Spleen (tissue), 7 donors: ENCODE data around the gene SLC35G2.

Source experiments
- CTCF ChIP-seq, 11 experiments: fragments of 200-600 bp in 7 of 11; fragments of 450-650 bp in 4 of 11; sonication (generic) in 4 of 11; IDR thresholded peaks in 8 of 11; conservative IDR thresholded peaks in 3 of 11; 1 replicate in 7 of 11; 2 replicates in 4 of 11; pipeline versions ENCODE4 v1.4.0 to v1.8.0; 2016 to 2021; ENCODE audit warnings: antibody characterized with exemption in 11 of 11, inconsistent platforms in 4 of 11, mild to moderate bottlenecking in 1 of 11
- POLR2A ChIP-seq, 3 donors: fragments of 450-650 bp; IDR thresholded peaks; one replicate each; pipeline ENCODE4 v1.5.1; 2017; ENCODE audit warnings: antibody characterized with exemption in 3 of 3, mild to moderate bottlenecking in 1 of 3
- POLR2AphosphoS5 ChIP-seq, 3 donors: sonication (generic); formaldehyde crosslinking; IDR thresholded peaks; one replicate each; pipeline ENCODE4 v1.5.1; 2017; ENCODE audit warnings: antibody characterized with exemption in 3 of 3
- donor health status: DM: no; HTN: no; CAD: no; lungs with moderate emphysema.
- donor health status: DM: no; HTN: no; CAD: no.
- donor health status: DM: no; HTN: no; CAD: no.

GRCh38 chr3:136817448-136817847 lies 1.5 kb upstream of the SLC35G2 start:
- TF ChIP-seq CTCF (IDR thresholded peaks at IDR 0.05 in 8 of 11, conservative IDR thresholded peaks at IDR 0.05 in 3 of 11) (no peak), POLR2AphosphoS5 (IDR thresholded peaks at IDR 0.05) (no peak), POLR2A (IDR thresholded peaks at IDR 0.05) (no peak)
